ENCODE results near the gene SCFD2.
"Not testable (repeated sequence)": the region's sequence is repeated elsewhere in the genome, so short reads cannot be mapped to it uniquely, and the experiment has no call there.

SCFD2 gene

GRCh38 chr4:53346392-53346791 is 19.5 kb downstream of the SCFD2 start:
- not testable (repeated sequence) for DNase-seq (ENCODE audit: low spot score)

- not testable (repeated sequence) for DNase-seq (ENCODE audit: low spot score)
Observed at GRCh38 chr4:53340145-53340544, 25.7 kb downstream of the SCFD2 start.

DNA sequence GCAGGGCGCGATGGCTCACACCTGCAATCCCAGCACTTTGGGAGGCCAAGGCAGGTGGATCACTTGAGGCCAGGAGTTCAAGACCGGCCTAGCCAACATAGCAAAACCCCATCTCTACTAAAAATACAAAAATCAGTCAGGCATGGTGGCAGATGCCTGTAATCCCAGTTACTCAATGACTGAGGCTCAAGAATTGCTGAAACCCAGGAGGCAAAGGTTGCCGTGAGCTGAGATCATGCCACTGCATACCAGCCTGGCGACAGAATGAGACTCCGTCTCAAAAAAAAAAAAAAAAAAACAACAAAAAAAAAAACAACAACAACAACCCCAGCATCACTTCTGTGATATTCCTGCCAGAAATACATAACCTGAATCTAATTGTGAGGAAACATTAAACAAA is 30.9 kb downstream of the SCFD2 start:
- not testable (repeated sequence) for DNase-seq (ENCODE audit: low spot score)

GRCh38 chr4:53326535-53326934 is 39.3 kb downstream of the SCFD2 start:
- DNase-seq (ENCODE audit: low spot score), result no peak

- no peak for DNase-seq (ENCODE audit: low spot score)
Observed at GRCh38 chr4:53322696-53323095, 43.2 kb downstream of the SCFD2 start.

- no peak for DNase-seq (ENCODE audit: low spot score)
Observed at GRCh38 chr4:53321984-53322289, 43.9 kb downstream of the SCFD2 start.

- DNase-seq (ENCODE audit: low spot score), result no peak
Observed at GRCh38 chr4:53321151-53321983, 44.5 kb downstream of the SCFD2 start.

DNA sequence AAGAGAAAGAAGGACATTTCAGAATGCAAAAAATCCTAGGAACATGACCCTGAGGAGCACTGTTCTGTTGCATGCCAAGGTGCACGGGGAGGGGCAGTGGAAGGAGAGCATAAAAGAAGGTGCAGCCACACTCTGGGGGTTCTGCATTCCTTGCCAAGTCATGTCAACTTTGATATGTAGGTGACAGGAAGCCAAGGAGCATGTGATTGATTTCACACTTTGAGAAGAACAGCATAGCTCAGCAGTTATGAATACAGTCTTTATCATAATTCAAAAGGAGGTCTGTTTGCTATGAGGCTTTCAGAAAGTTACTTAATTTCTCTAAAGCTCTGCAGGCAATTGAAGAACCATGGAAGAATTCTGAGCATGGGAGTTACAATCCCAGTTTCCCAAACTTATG is 50.6 kb downstream of the SCFD2 start:
- no peak for DNase-seq (ENCODE audit: low spot score)

GRCh38 chr4:53314252-53314651 is 51.6 kb downstream of the SCFD2 start:
- DNase-seq (ENCODE audit: low spot score), result no peak

DNA sequence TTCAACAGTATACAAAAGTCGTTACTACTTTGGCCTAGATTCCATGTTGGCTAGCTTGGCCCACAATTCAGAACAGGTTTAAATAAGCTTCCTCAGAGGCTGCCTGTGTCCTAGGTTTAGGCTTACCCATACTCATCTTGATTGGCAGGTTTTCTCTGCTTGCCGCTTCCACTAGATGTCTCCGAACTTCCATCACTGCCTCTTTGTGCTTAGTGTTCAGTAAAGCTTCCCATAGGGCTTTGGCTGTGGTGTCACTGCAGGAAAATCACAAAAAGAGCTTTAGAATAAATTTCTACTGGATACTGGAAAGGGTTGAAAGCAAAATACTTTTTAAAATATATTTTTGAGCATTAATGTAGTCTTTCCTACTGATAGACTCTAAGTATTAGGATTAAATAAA is 52.4 kb downstream of the SCFD2 start:
- DNase-seq (ENCODE audit: low spot score), result no peak

- no peak for DNase-seq (ENCODE audit: low spot score)
Observed at GRCh38 chr4:53309321-53310040, 56.4 kb downstream of the SCFD2 start.

- DNase-seq (ENCODE audit: low spot score), result no peak
Observed at GRCh38 chr4:53307819-53308780, 57.8 kb downstream of the SCFD2 start.

- no peak for DNase-seq (ENCODE audit: low spot score)
Observed at GRCh38 chr4:53307210-53307609, 58.7 kb downstream of the SCFD2 start.

DNA sequence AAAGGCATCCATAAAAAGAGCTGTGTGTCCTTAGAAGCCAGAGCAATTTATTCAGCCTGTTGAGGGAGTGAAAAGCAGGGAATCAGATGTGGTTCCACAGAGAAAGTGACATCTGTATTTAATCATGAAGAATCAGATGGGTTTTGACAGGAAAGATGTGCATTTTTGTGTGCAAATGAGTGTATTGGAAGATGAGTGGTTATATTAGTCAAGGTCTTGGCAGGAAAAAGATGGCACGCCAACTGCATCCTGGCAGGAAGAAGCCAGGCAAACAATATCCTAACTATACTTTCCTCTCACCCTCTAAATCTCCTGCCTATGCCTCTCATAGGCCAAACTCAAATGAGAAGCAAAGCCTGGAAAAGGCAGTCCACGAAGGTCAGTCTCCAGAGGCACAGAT is 59.1 kb downstream of the SCFD2 start:
- no peak for DNase-seq (ENCODE audit: low spot score)

- DNase-seq (ENCODE audit: low spot score), result not testable (repeated sequence)
Observed at GRCh38 chr4:53292209-53292608, 73.7 kb downstream of the SCFD2 start.

- DNase-seq (ENCODE audit: low spot score), result no peak
Observed at GRCh38 chr4:53281438-53281837, 84.4 kb downstream of the SCFD2 start.

- no peak for DNase-seq (ENCODE audit: low spot score)
Observed at GRCh38 chr4:53280846-53281245, 85.0 kb downstream of the SCFD2 start.

DNA sequence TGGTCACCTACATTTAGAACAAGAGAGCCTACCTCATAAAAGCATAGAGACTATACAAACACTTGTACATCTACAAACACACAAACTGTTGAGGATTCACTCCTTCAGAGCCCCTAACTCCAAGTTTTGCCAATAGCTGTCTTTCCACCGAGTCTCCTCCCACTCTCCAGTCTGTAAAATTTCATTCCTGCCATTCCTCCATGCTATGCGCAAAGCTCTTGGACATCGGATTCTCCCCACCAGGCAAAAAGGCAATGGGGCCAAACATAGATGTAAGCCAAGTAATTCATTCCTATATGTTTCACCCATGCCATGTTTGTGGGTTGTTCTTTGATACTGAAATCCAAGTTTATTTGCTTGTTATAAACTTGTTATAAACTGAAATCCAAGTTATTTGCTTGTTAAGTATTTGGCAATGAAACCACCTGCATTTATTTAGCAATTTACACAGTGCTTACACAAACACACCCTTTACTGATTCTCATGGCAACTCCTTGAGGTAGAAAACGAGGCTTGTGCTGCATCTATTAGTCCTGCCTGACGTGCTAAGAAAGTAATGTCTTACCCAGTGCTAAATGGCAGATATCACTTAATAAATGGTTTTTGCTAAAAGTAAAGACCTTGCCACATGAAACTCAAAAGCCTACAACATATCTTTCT is 91.1 kb downstream of the SCFD2 start:
- no peak for DNase-seq (ENCODE audit: low spot score)

- DNase-seq (ENCODE audit: low spot score), result no peak
Observed at GRCh38 chr4:53273726-53274125, 92.1 kb downstream of the SCFD2 start.

GRCh38 chr4:53267026-53267425 is 98.8 kb downstream of the SCFD2 start:
- no peak for DNase-seq (ENCODE audit: low spot score)

- not testable (repeated sequence) for DNase-seq (ENCODE audit: low spot score)
Observed at GRCh38 chr4:53255986-53256385, 109.9 kb downstream of the SCFD2 start.

GRCh38 chr4:53240573-53240972 is 125.3 kb downstream of the SCFD2 start:
- DNase-seq (ENCODE audit: low spot score), result no peak

Measured in CD4-positive, alpha-beta T cell treated with Interleukin-15 for 4 hours (primary cell).